ENCODE data around the gene POLH. TPM values are rescaled to one million over a fixed set of nuclear protein-coding genes. Genes with fewer than 3 reads are reported as not detected.

The POLH gene
- total and polyA plus RNA-seq, 2 donors (not counting 3 experiments of a cell fraction or from before 2014, with no cell fraction given) = 9.3 to 36.6 TPM

GRCh38 chr6:43582911-43583310 is 6.9 kb downstream of the POLH start:
- CTCF ChIA-PET = interaction anchor here (0.7 kb wide), 1 partner anchor 25 kb away, joined by 4 read pairs; no protein-coding TSS in a partner anchor

GRCh38 chr6:43584892-43585570 is 9.0 kb downstream of the POLH start:
- no peak overlapping the region for H3K4me3 ChIP-seq (replicated peaks in 1 of 3; ENCODE audit: insufficient read depth in 1 of 3, low read depth in 1 of 3, low read length in 3 of 3)
- TF ChIP-seq MAX (IDR thresholded peaks at IDR 0.05; ENCODE audit: insufficient read depth, insufficient read length) = no peak
- no peak for TF ChIP-seq POLR2A (IDR thresholded peaks at IDR 0.05; ENCODE audit: low read depth, low read length)
- TF ChIP-seq FOS (IDR thresholded peaks at IDR 0.05; ENCODE audit: borderline replicate concordance, insufficient read depth, low read length) = no peak
- no peak for TF ChIP-seq CTCF (IDR thresholded peaks at IDR 0.05; ENCODE audit: extremely low read depth in 1 of 2, insufficient read depth in 1 of 2, low read depth in 1 of 2, low read length in 2 of 2)
- ChIA-PET POLR2A (interaction anchor here (0.7 kb wide), 1 partner anchor 44 kb away, joined by 8 read pairs; the partner anchor contains the start of gene GTPBP2), CTCF (no interaction called here)
- H3K27me3 ChIP-seq (ENCODE audit: control insufficient read depth in 2 of 2, insufficient read depth in 2 of 2, low read length in 2 of 2) = no peaks in the 10 kb centered on the region
- no TSS peak for BruUV-seq (replicated peaks)
- H3K9ac ChIP-seq (replicated peaks; ENCODE audit: extremely low read depth, insufficient read depth, low read length) = no peak overlapping the region
- dilution Hi-C loops (cut with MboI; ENCODE audit: extremely low pct_ligation_motif_present, low sequenced_read_pairs) = no loop called here
- H4K20me1 ChIP-seq (replicated peaks; ENCODE audit: control insufficient read depth, extremely low read depth, insufficient read depth, low read length) = peaks cover 2% of the 10 kb centered on the region
- H3K27ac ChIP-seq (ENCODE audit: insufficient read depth, low read depth, low read length) = no peak overlapping the region
- H3K4me2 ChIP-seq (ENCODE audit: insufficient read depth, low read length) = no peak overlapping the region
- H2AFZ ChIP-seq (ENCODE audit: low read depth, low read length) = no peak overlapping the region
- no peak for FAIRE-seq
- intact Hi-C loops (cut with micrococcal nuclease) = no loop called here
- H3K79me2 ChIP-seq (ENCODE audit: control insufficient read depth, insufficient read depth, low read length) = peaks cover 22% of the 10 kb centered on the region
- H3K36me3 ChIP-seq (ENCODE audit: control insufficient read depth in 2 of 2, extremely low read depth in 1 of 2, insufficient read depth in 2 of 2, low read length in 2 of 2) = peaks cover 11 to 33% of the 10 kb centered on the region in 2 experiments
- H3K4me1 ChIP-seq (ENCODE audit: control insufficient read depth, extremely low read depth, insufficient read depth, low read length) = no peaks in the 10 kb centered on the region
- H3K9me3 ChIP-seq (replicated peaks; ENCODE audit: control insufficient read depth, insufficient read depth, low read length) = no peaks in the 10 kb centered on the region
- H3K9me1 ChIP-seq (replicated peaks; ENCODE audit: control insufficient read depth, extremely low read depth, insufficient read depth, low read length) = no peaks in the 10 kb centered on the region
- DNase-seq (ENCODE audit: low read depth, low spot score) = no peak

More at GRCh38 chr6:43582911-43583310, 6.9 kb downstream of the POLH start:
- no peak for TF ChIP-seq GATA2 (IDR thresholded peaks at IDR 0.05; ENCODE audit: insufficient read depth, insufficient read length, low read depth, low read length)
- H3K4me2 ChIP-seq (ENCODE audit: insufficient read depth, low read length) = no peak overlapping the region
- intact Hi-C loops (cut with micrococcal nuclease) (no loop called here), dilution Hi-C loops (cut with MboI; ENCODE audit: extremely low pct_ligation_motif_present, low sequenced_read_pairs) (no loop called here)
- no peak overlapping the region for H3K27ac ChIP-seq (ENCODE audit: insufficient read depth, low read depth, low read length)
- DNase-seq (ENCODE audit: low read depth, low spot score) (no peak), FAIRE-seq (no peak)
- peaks cover 11 to 30% of the 10 kb centered on the region in 2 experiments for H3K36me3 ChIP-seq (ENCODE audit: control insufficient read depth in 2 of 2, extremely low read depth in 1 of 2, insufficient read depth in 2 of 2, low read length in 2 of 2)
- no peaks in the 10 kb centered on the region for H3K27me3 ChIP-seq (ENCODE audit: control insufficient read depth in 2 of 2, insufficient read depth in 2 of 2, low read length in 2 of 2)
- H3K4me1 ChIP-seq (ENCODE audit: control insufficient read depth, extremely low read depth, insufficient read depth, low read length) = peaks cover 12% of the 10 kb centered on the region
- peaks cover 37% of the 10 kb centered on the region for H3K79me2 ChIP-seq (ENCODE audit: control insufficient read depth, insufficient read depth, low read length)
- no peak overlapping the region for H3K4me3 ChIP-seq (replicated peaks in 1 of 3; ENCODE audit: insufficient read depth in 1 of 3, low read depth in 1 of 3, low read length in 3 of 3)
- H2AFZ ChIP-seq (ENCODE audit: low read depth, low read length) = no peak overlapping the region
- no TSS peak for BruUV-seq (replicated peaks)
- POLR2A ChIA-PET = no interaction called here
- no peaks in the 10 kb centered on the region for H3K9me3 ChIP-seq (replicated peaks; ENCODE audit: control insufficient read depth, insufficient read depth, low read length)
- no peaks in the 10 kb centered on the region for H3K9me1 ChIP-seq (replicated peaks; ENCODE audit: control insufficient read depth, extremely low read depth, insufficient read depth, low read length)
- H3K9ac ChIP-seq (replicated peaks; ENCODE audit: extremely low read depth, insufficient read depth, low read length) = no peak overlapping the region
- peaks cover 2% of the 10 kb centered on the region for H4K20me1 ChIP-seq (replicated peaks; ENCODE audit: control insufficient read depth, extremely low read depth, insufficient read depth, low read length)
